Stimulated activated CD8-positive, alpha-beta memory T cell treated with anti-CD3 and anti-CD28 coated beads, Interleukin-7, amount 100 ng/mL, for 4 hours (primary cell): Measurements from ENCODE around the gene NR3C2.
"Not testable (repeated sequence)": the region's sequence is repeated elsewhere in the genome, so short reads cannot be mapped to it uniquely, and the experiment has no call there.

Experiments
- DNase-seq, 2 donors: peaks; one replicate each; pipeline ENCODE4 v3.0.0-alpha.2; 2020; ENCODE audit warnings: low read depth in 2 of 2

Gene NR3C2

DNA sequence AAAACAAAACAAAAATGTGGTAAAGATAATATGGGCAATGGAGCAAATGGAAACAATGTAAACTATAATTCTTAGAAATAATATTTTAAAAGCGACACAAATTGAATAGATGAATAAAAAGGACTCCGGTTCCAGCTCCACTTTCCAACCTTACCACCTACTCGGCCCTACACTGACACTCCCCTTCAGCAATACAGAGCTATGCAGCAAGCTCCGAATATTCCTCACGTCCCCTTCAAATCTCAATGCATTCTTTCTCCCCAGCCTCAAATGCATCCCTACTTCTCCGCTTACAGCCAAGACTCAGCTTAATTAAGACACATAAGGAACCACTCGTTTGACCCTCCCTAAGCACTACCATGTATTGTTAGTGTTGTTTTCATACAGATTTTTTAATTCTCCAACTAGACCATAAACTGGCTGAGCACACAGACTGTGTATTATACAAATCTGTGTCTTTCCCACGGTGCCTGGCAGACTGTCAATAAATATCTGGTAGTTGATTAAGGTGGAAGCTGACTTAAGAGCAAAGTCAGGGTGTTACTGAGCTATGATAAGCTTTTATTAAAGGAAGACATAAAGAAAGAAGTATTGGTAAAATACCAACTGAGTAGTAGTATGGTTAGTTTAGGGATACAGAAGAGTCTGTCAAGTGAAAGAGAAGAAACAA, 219.1 kb downstream of the NR3C2 start:
- no peak for DNase-seq

DNA sequence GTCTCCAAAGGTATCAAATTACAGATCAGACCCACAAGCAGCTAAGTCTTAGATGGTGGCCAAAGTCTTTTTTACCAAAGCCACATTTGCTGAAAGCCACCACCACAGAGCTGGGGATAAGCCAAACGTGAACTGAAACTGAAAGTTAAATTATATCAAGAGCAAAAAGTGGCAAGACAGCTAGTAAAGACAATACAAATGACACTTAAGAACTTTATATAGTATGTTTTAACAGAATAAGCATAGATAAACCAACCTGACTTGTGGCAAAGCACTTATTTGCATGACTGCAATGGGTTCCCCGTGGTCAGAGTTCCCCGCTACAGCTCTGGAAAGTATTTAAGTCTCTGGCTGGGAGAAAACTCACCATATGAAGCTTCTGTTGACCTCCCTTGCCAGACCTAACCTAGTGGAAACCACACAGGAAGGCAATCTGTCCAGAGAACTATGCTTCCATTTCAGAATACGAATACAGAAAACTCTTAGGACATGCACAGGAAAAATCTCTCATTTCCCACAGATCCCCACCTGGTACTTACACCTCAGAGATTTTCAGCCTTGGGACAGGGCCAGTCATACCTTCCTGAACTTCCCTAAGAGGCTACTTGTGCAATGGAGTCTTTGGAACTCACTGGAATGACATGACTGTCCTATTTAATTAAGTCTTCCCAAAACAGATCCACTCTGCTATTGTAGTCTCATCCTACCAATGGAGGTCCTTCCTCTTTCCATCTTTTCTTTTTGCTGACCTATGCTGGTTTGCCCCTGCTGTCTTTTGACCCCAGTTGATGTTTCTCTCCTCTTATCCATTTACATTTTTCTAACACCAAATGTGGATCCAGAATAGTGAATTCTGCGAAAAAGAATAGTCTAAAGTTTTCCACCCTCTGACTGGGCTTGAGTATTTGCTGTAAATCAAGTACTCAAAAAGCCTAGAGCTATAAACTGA, 225.1 kb downstream of the NR3C2 start:
- no peak for DNase-seq

DNA sequence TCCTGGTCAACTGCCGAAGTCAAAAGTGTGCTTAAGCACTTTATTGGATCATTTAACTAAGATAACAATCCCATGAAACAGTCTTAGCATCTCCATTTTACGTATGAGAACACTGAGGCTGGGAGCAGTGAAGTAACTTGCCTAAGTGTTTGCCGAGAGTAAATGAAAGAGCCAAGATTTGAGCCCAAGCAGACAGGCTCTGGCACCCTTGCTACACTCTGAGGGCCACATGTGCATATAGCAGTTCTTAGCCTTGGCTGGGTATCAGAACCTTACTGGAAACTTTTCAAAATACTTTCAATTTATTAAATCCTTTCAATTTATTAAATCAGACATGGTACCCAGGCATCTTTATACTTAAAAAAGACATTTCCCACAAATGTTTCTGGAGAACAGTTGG, 225.9 kb downstream of the NR3C2 start:
- no peak for DNase-seq

GRCh38 chr4:148215202-148215601, 227.0 kb downstream of the NR3C2 start:
- no peak for DNase-seq

GRCh38 chr4:148214529-148215166, 227.6 kb downstream of the NR3C2 start:
- no peak for DNase-seq

DNA sequence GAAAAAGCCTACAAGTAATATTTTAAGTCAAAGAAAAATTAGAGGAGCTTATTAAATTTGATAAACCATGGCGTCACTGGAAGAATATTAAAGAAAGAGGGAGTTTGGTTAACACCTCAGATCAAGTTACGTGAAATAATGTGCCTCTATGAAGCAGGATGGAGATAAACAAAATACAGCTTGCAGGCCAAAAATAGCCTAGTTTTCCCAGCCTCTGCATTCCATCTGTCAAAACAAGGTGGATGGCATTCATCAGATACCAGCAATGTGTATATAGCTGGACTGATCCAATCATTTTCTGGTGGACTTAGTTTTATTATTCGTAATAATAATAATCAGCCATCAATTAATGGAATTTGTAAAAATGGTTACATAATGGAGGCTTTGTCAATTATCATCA, 230.7 kb downstream of the NR3C2 start:
- DNase-seq, result no peak

- no peak for DNase-seq
Observed at GRCh38 chr4:148210661-148211060, 231.6 kb downstream of the NR3C2 start.

DNA sequence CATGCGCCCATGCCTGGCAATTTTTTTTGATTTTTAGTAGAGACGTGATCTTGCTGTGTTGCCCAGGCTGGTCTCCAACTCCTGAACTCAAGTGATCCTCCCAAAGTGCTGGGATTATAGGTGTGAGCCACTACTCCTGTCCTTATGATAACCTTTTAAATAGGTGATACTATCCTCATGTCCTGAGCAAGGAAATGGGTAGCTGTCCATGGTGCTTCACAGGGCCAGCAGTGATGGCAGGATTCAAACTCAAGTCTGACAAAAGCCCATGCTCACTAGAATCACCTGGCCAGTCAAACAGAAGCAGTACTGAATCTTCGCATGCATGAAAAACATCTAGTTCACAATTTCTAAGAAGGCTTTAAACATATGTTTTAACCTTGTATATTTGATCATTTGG, 235.1 kb downstream of the NR3C2 start:
- no peak for DNase-seq

- no peak for DNase-seq
Observed at GRCh38 chr4:148205476-148205875, 236.7 kb downstream of the NR3C2 start.

DNA sequence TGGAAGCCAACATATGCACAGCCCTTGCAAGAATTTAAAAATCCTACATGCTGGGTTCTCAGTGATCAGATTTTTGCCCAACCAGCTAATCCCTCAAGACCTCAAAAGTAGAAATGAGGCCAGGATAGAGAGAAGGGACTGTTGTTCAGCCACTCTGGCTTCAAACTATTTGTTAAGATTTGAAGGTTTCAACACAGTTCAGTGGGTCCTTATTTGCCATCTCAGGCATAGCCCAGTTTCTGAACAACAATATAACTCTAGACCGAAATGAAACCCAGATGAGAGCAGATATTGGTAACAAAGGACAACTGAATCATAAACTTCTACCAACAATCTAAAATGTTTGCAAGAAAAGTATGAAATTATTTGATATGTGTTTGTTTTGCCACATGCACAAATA, 237.3 kb downstream of the NR3C2 start:
- no peak for DNase-seq

GRCh38 chr4:148204171-148204570, 238.0 kb downstream of the NR3C2 start:
- no peak for DNase-seq

DNA sequence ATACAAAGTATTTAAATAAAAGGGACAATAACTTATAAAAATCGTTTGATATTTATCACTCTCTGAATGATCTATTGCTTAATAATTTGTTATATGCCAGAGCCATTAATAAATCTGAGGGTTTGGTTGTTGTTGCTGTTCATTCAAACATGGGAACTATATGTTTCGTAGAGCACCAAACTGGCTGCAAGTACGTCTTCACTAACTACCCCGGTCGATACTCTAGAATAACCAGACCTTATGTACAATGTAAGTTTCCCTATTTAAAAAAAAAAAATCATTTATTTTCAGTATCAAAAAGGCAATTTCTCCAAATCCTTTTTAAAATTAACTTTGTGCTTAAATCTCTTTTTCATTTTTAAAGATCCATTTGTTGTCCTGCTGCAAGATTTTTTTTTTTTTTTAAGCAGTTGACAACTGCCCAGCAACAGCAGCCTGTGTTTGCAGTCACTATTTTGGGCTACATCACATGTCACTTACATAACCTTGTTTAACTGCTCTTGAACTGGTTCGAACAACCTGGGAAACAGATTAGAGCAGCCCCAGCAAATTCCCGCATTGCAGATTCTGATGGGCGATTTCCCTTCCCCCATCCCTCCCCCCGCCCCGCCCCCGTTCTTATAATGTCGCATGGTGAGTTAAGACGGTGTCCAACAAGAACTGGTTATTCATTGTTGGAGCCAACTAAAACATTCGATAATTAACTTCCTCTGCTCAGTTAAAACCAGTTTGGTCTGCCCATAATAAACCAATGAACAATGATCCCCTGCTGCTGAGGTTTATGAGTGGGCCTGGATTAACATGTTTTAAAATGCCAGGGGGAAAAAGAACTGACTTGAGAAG, 238.9 kb downstream of the NR3C2 start:
- DNase-seq, result no peak

DNA sequence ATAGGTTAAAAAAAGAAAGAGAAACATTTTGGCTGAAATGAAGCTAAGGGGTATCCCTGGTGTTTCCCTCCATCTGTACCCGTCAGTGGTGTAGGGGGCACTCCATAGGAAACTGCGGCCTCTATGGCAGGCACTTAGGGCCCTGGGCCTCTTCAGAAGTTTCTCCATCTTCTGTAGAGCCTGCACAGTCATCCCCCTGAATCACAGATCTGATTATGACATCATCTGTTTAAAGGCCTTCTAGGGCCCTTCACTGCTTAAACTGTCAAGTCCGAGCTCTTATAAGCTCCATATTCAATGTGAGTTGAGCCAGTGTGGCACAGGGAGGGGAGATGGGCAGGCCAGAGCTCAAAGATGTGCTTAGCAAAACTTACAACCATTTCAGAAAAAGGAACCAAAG, 241.3 kb downstream of the NR3C2 start:
- no peak for DNase-seq

DNA sequence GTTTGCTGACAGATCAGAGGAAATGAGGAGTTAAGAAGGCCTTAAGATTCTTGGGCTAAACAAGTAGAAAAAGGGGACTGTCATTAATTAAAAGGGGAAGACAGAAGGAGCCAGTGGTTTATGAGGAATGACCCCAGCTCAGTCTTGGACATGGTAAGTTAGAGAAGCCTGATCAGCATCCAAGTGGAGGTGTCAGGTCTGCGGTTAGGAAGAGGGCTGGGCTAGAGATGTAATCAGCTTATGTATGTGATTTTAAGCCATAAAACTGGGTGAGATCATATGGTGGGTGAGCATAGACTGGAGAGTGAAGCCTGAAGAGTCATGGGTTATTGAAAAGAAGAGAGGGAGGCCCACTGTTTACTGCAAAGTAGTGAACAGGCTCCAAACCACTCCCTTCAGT, 246.1 kb downstream of the NR3C2 start:
- no peak for DNase-seq

GRCh38 chr4:148192526-148192925, 249.7 kb downstream of the NR3C2 start:
- no peak for DNase-seq

GRCh38 chr4:148187454-148188222, 254.6 kb downstream of the NR3C2 start:
- not testable (repeated sequence) for DNase-seq

GRCh38 chr4:148184922-148185321, 257.3 kb downstream of the NR3C2 start:
- DNase-seq, result no peak

- DNase-seq, result no peak
Observed at GRCh38 chr4:148182230-148182911, 259.8 kb downstream of the NR3C2 start.

GRCh38 chr4:148173397-148174017, 268.7 kb downstream of the NR3C2 start:
- DNase-seq, result no peak

DNA sequence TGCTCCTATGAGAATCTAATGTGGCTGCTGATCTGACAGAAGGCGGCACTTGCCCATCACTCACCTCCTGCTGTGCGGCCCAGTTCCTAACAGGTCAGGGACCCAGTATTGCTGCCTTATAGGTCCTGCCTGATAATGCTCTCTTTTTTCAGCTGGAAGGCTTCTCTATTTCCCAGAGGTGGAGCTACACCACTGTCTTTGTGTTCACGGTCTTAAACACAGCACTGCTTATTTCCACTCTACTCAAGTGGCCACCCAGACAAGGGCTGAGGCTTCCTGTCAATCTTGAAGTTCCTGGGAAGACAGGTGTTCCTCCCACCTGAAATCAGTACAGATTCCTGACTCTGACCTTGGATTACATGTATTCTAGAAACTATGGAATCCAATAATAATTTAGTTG, 270.6 kb downstream of the NR3C2 start:
- no peak for DNase-seq
